Measurements from ENCODE around the gene BRD9. TPM values are rescaled to one million over a fixed set of nuclear protein-coding genes. Genes with fewer than 3 reads are reported as not detected.
A peak's percentile ranks its signal among the peaks of the same experiment; 100 is the strongest.
"Not testable (repeated sequence)": the region's sequence is repeated elsewhere in the genome, so short reads cannot be mapped to it uniquely, and the experiment has no call there.

BRD9 gene
- total RNA-seq, result 10 to 100 TPM; 65.2 to 72.5 TPM

- H3K27ac Mint-ChIP-seq, result peak within 1 kb of the TSS; percentile 93
- H3K36me3 Mint-ChIP-seq (ENCODE audit: low read depth), result peaks cover 57% of the 10 kb centered on the region
- H3K4me1 Mint-ChIP-seq, result peaks cover 13% of the 10 kb centered on the region
- no peaks in the 10 kb centered on the region for H3K27me3 Mint-ChIP-seq
- ATAC-seq (replicated peaks), result peak; percentile 99
- peak within 1 kb of the TSS; percentile 94 for H3K4me3 Mint-ChIP-seq
- H3K9me3 Mint-ChIP-seq, result no peaks in the 10 kb centered on the region
Measured at GRCh38 chr5:892394-893136, at the start of gene BRD9, which contains the start of gene TRIP13. TSS of gene BRD9 (minus strand) at chr5:892801. CDS start at chr5:892657, 144 bp downstream. TSS of gene TRIP13 (plus strand) at chr5:892884. CDS start at chr5:892999, 115 bp downstream.

- H3K4me1 Mint-ChIP-seq, result not testable (repeated sequence)
Measured at GRCh38 chr5:940741-941140, 48.1 kb upstream of the BRD9 start.

GRCh38 chr5:939368-939767 is 46.8 kb upstream of the BRD9 start:
- ATAC-seq (replicated peaks), result no peak
- Mint-ChIP-seq H3K27ac (no peak overlapping the region), H3K36me3 (ENCODE audit: low read depth) (no peaks in the 10 kb centered on the region), H3K9me3 (no peaks in the 10 kb centered on the region), H3K4me3 (no peak overlapping the region), H3K4me1 (peaks cover 4% of the 10 kb centered on the region), H3K27me3 (peaks cover 20% of the 10 kb centered on the region)

More at GRCh38 chr5:940741-941140, 48.1 kb upstream of the BRD9 start:
- not testable (repeated sequence) for H3K9me3 Mint-ChIP-seq; H3K27ac Mint-ChIP-seq; H3K4me3 Mint-ChIP-seq; ATAC-seq (replicated peaks); H3K36me3 Mint-ChIP-seq (ENCODE audit: low read depth)
- peaks cover 30% of the 10 kb centered on the region for H3K27me3 Mint-ChIP-seq

GRCh38 chr5:937151-937924 is 44.7 kb upstream of the BRD9 start:
- no peak for ATAC-seq (replicated peaks)
- H3K27ac Mint-ChIP-seq, result no peak overlapping the region
- peaks cover 10% of the 10 kb centered on the region for H3K27me3 Mint-ChIP-seq
- no peaks in the 10 kb centered on the region for H3K36me3 Mint-ChIP-seq (ENCODE audit: low read depth)
- H3K4me1 Mint-ChIP-seq, result peaks cover 7% of the 10 kb centered on the region
- no peaks in the 10 kb centered on the region for H3K9me3 Mint-ChIP-seq
- no peak overlapping the region for H3K4me3 Mint-ChIP-seq

GRCh38 chr5:936149-937144 is 43.8 kb upstream of the BRD9 start:
- H3K4me1 Mint-ChIP-seq, result peaks cover 7% of the 10 kb centered on the region
- H3K27ac Mint-ChIP-seq, result no peak overlapping the region
- H3K27me3 Mint-ChIP-seq, result peaks cover 8% of the 10 kb centered on the region
- no peaks in the 10 kb centered on the region for H3K36me3 Mint-ChIP-seq (ENCODE audit: low read depth)
- H3K9me3 Mint-ChIP-seq, result no peaks in the 10 kb centered on the region
- H3K4me3 Mint-ChIP-seq, result no peak overlapping the region
- ATAC-seq (replicated peaks), result no peak

GRCh38 chr5:935510-936084 is 43.0 kb upstream of the BRD9 start:
- no peaks in the 10 kb centered on the region for H3K9me3 Mint-ChIP-seq
- no peak for ATAC-seq (replicated peaks)
- peaks cover 3% of the 10 kb centered on the region for H3K27me3 Mint-ChIP-seq
- no peaks in the 10 kb centered on the region for H3K36me3 Mint-ChIP-seq (ENCODE audit: low read depth)
- H3K4me3 Mint-ChIP-seq, result no peak overlapping the region
- H3K27ac Mint-ChIP-seq, result no peak overlapping the region
- peaks cover 7% of the 10 kb centered on the region for H3K4me1 Mint-ChIP-seq

GRCh38 chr5:934381-934967 is 41.9 kb upstream of the BRD9 start:
- not testable (repeated sequence) for H3K27ac Mint-ChIP-seq; H3K9me3 Mint-ChIP-seq; H3K27me3 Mint-ChIP-seq; H3K4me3 Mint-ChIP-seq; H3K36me3 Mint-ChIP-seq (ENCODE audit: low read depth); H3K4me1 Mint-ChIP-seq; ATAC-seq (replicated peaks)

- H3K27ac Mint-ChIP-seq, result peak overlapping the region; percentile 72
- not testable (repeated sequence) for H3K27me3 Mint-ChIP-seq; H3K9me3 Mint-ChIP-seq; H3K36me3 Mint-ChIP-seq (ENCODE audit: low read depth); H3K4me1 Mint-ChIP-seq; ATAC-seq (replicated peaks); H3K4me3 Mint-ChIP-seq
Measured at GRCh38 chr5:933951-934350, 41.4 kb upstream of the BRD9 start.

GRCh38 chr5:933251-933861 is 40.8 kb upstream of the BRD9 start:
- H3K4me3 Mint-ChIP-seq, result peak overlapping the region; percentile 27
- peak overlapping the region; percentile 72 for H3K27ac Mint-ChIP-seq
- no peaks in the 10 kb centered on the region for H3K36me3 Mint-ChIP-seq (ENCODE audit: low read depth)
- H3K27me3 Mint-ChIP-seq, result no peaks in the 10 kb centered on the region
- H3K9me3 Mint-ChIP-seq, result no peaks in the 10 kb centered on the region
- H3K4me1 Mint-ChIP-seq, result peaks cover 7% of the 10 kb centered on the region
- peak; percentile 56 for ATAC-seq (replicated peaks)

GRCh38 chr5:932628-933250 is 40.1 kb upstream of the BRD9 start:
- H3K27ac Mint-ChIP-seq, result peak overlapping the region; percentile 72
- peak; percentile 84 for ATAC-seq (replicated peaks)
- no peaks in the 10 kb centered on the region for H3K9me3 Mint-ChIP-seq
- H3K27me3 Mint-ChIP-seq, result peaks cover 4% of the 10 kb centered on the region
- peak overlapping the region; percentile 27 for H3K4me3 Mint-ChIP-seq
- peaks cover 7% of the 10 kb centered on the region for H3K4me1 Mint-ChIP-seq
- H3K36me3 Mint-ChIP-seq (ENCODE audit: low read depth), result no peaks in the 10 kb centered on the region

- Mint-ChIP-seq H3K9me3 (no peaks in the 10 kb centered on the region), H3K27me3 (peaks cover 9% of the 10 kb centered on the region), H3K4me1 (peaks cover 7% of the 10 kb centered on the region), H3K4me3 (no peak overlapping the region), H3K36me3 (ENCODE audit: low read depth) (no peaks in the 10 kb centered on the region), H3K27ac (no peak overlapping the region)
- ATAC-seq (replicated peaks), result no peak
Measured at GRCh38 chr5:932151-932627, 39.6 kb upstream of the BRD9 start.

GRCh38 chr5:931570-932145 is 39.1 kb upstream of the BRD9 start:
- H3K9me3 Mint-ChIP-seq, result no peaks in the 10 kb centered on the region

More at GRCh38 chr5:931570-932145, 39.1 kb upstream of the BRD9 start:
- Mint-ChIP-seq H3K27ac (no peak overlapping the region), H3K4me3 (no peak overlapping the region), H3K4me1 (peaks cover 7% of the 10 kb centered on the region), H3K36me3 (ENCODE audit: low read depth) (no peaks in the 10 kb centered on the region), H3K27me3 (peaks cover 9% of the 10 kb centered on the region)
- no peak for ATAC-seq (replicated peaks)

All from activated T-helper 17 cell treated with anti-CD3 and anti-CD28 coated beads, Interleukin-2, amount 50 U/mL, for 72 hours (primary cell).